PFSK-1 (cell line): Measurements from ENCODE around the gene STUM.

Experiments
- POLR2AphosphoS5 ChIP-seq: IDR thresholded peaks from 2 replicates; pipeline ENCODE4 v1.6.1; 2012; ENCODE audit warnings: low read depth, mild to moderate bottlenecking, control low read depth, low read length, moderate library complexity
- TAF1 ChIP-seq: IDR thresholded peaks from 2 replicates; pipeline ENCODE4 v1.6.1; 2012; ENCODE audit warnings: low read length, control low read depth, borderline replicate concordance; ENCODE audit not compliant: insufficient read depth
- TF ChIP-seq, protein P1 (sequence below), 2 experiments: IDR thresholded peaks; 2 replicates each; pipeline versions ENCODE4 v1.6.1 to v1.8.0; 2011 to 2012; ENCODE audit warnings: low read depth in 2 of 2, low read length in 2 of 2, control low read depth in 1 of 2, inconsistent platforms in 1 of 2, mild to moderate bottlenecking in 1 of 2, moderate library complexity in 1 of 2; ENCODE audit not compliant: insufficient read depth in 1 of 2

DNA sequence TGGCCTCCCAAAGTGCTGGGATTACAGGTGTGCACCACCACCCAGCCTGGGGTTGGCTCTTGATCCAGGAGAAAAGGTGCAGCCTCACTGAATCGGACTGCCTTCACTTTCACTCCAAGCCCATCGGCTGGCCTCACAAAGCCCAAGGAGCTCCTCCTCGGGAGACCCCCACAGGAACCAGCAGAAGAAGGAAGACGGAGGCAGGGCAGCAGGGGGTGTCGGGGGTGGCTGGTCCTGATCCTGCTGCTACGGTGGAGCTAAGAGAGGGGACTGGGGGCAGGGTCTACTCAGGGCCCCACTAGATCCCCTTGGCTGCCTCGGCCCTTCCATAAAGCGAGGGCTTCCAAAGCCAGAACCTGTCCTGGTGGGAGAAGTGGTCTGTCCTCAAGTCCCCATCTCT, 93.9 kb downstream of the STUM start:
- TF ChIP-seq POLR2AphosphoS5 (no peak), TAF1 (no peak)
- TF ChIP-seq, protein P1, sequence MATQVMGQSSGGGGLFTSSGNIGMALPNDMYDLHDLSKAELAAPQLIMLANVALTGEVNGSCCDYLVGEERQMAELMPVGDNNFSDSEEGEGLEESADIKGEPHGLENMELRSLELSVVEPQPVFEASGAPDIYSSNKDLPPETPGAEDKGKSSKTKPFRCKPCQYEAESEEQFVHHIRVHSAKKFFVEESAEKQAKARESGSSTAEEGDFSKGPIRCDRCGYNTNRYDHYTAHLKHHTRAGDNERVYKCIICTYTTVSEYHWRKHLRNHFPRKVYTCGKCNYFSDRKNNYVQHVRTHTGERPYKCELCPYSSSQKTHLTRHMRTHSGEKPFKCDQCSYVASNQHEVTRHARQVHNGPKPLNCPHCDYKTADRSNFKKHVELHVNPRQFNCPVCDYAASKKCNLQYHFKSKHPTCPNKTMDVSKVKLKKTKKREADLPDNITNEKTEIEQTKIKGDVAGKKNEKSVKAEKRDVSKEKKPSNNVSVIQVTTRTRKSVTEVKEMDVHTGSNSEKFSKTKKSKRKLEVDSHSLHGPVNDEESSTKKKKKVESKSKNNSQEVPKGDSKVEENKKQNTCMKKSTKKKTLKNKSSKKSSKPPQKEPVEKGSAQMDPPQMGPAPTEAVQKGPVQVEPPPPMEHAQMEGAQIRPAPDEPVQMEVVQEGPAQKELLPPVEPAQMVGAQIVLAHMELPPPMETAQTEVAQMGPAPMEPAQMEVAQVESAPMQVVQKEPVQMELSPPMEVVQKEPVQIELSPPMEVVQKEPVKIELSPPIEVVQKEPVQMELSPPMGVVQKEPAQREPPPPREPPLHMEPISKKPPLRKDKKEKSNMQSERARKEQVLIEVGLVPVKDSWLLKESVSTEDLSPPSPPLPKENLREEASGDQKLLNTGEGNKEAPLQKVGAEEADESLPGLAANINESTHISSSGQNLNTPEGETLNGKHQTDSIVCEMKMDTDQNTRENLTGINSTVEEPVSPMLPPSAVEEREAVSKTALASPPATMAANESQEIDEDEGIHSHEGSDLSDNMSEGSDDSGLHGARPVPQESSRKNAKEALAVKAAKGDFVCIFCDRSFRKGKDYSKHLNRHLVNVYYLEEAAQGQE (IDR thresholded peaks at IDR 0.05; ENCODE audit: insufficient read depth in 1 of 2, low read depth in 2 of 2, low read length in 2 of 2), result no peak
